ENCODE data around the gene MCF2.

DNA sequence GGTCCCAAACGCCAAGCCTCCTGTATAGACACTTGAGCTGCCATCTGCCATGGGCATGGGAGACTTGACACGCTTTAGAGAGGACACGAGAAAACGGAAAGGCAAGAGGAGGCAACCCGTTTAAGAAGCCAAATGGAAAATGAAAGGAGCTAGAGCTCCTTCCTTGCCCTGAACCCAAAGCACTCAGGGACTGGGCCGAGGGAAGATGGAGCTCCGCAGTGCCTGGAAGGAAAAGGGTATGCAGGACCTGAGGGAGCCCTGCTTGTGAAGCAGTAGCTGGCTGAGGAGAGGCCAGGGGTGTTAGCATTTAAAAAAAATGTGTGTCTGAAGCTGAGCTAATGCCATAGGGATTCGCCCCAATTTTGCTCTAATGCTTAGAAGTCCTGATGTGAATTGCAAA lies 15.1 kb downstream of the MCF2 start:
- TF ChIP-seq, protein P1, sequence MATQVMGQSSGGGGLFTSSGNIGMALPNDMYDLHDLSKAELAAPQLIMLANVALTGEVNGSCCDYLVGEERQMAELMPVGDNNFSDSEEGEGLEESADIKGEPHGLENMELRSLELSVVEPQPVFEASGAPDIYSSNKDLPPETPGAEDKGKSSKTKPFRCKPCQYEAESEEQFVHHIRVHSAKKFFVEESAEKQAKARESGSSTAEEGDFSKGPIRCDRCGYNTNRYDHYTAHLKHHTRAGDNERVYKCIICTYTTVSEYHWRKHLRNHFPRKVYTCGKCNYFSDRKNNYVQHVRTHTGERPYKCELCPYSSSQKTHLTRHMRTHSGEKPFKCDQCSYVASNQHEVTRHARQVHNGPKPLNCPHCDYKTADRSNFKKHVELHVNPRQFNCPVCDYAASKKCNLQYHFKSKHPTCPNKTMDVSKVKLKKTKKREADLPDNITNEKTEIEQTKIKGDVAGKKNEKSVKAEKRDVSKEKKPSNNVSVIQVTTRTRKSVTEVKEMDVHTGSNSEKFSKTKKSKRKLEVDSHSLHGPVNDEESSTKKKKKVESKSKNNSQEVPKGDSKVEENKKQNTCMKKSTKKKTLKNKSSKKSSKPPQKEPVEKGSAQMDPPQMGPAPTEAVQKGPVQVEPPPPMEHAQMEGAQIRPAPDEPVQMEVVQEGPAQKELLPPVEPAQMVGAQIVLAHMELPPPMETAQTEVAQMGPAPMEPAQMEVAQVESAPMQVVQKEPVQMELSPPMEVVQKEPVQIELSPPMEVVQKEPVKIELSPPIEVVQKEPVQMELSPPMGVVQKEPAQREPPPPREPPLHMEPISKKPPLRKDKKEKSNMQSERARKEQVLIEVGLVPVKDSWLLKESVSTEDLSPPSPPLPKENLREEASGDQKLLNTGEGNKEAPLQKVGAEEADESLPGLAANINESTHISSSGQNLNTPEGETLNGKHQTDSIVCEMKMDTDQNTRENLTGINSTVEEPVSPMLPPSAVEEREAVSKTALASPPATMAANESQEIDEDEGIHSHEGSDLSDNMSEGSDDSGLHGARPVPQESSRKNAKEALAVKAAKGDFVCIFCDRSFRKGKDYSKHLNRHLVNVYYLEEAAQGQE (IDR thresholded peaks at IDR 0.05; ENCODE audit: low read depth) = no peak
- no peak for TF ChIP-seq RAD21 (IDR thresholded peaks at IDR 0.05; ENCODE audit: low read depth)
- no peak for TF ChIP-seq NFIC (IDR thresholded peaks at IDR 0.05)
- TF ChIP-seq MAX (IDR thresholded peaks at IDR 0.05) = no peak
- TF ChIP-seq EP300 (IDR thresholded peaks at IDR 0.05; ENCODE audit: borderline replicate concordance) = no peak
- TF ChIP-seq, protein P2, sequence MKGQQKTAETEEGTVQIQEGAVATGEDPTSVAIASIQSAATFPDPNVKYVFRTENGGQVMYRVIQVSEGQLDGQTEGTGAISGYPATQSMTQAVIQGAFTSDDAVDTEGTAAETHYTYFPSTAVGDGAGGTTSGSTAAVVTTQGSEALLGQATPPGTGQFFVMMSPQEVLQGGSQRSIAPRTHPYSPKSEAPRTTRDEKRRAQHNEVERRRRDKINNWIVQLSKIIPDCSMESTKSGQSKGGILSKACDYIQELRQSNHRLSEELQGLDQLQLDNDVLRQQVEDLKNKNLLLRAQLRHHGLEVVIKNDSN (IDR thresholded peaks at IDR 0.05) = no peak
- TF ChIP-seq FOXM1 (IDR thresholded peaks at IDR 0.05; ENCODE audit: borderline replicate concordance, low read depth) = no peak
- TF ChIP-seq ZBTB7A (IDR thresholded peaks at IDR 0.05; ENCODE audit: low read depth) = no peak
- TF ChIP-seq CEBPB (IDR thresholded peaks at IDR 0.05) = no peak
- TF ChIP-seq CREB1 (IDR thresholded peaks at IDR 0.05; ENCODE audit: low read depth) = no peak
- TF ChIP-seq EGR1 (IDR thresholded peaks at IDR 0.05) = no peak
- TF ChIP-seq TEAD4 (IDR thresholded peaks at IDR 0.05) = no peak
- no peak for TF ChIP-seq YY1 (IDR thresholded peaks at IDR 0.05; ENCODE audit: low read depth)
- no peak for TF ChIP-seq TAF1 (IDR thresholded peaks at IDR 0.05; ENCODE audit: low read depth)
